Tongue (tissue), 2 donors: Measurements from ENCODE around the gene HGFAC. TPM values are rescaled to one million over a fixed set of nuclear protein-coding genes. Genes with fewer than 3 reads are reported as not detected.

Experiments
- DNase-seq: peaks from one replicate; pipeline ENCODE4 v3.0.0-alpha.2; 2015
- total RNA-seq: library from RNA; depleted of rRNA; stranded (reverse); fragments of >200 nt; gene quantifications from one replicate; pipeline ENCODE4 v1.2.3, GENCODE V29; 2014

Gene HGFAC
- total RNA-seq, 1 donor from 2014 or later = not detected

- DNase-seq = peak; percentile 82
These were observed 45.1 kb downstream of the HGFAC start for GRCh38 chr4:3486541-3487540.

- no peak for DNase-seq
These were observed 46.1 kb downstream of the HGFAC start for GRCh38 chr4:3487861-3488260.

GRCh38 chr4:3488820-3489219 is 47.1 kb downstream of the HGFAC start:
- no peak for DNase-seq

GRCh38 chr4:3489451-3489962 is 47.7 kb downstream of the HGFAC start:
- no peak for DNase-seq

- peak; percentile 20 for DNase-seq
These were observed 50.1 kb downstream of the HGFAC start for GRCh38 chr4:3491681-3492405.

- DNase-seq = peak; percentile 50
These were observed 51.3 kb downstream of the HGFAC start for GRCh38 chr4:3492741-3493719.

GRCh38 chr4:3493720-3494461 is 52.1 kb downstream of the HGFAC start:
- no peak for DNase-seq

GRCh38 chr4:3494462-3494871 is 52.7 kb downstream of the HGFAC start:
- DNase-seq = no peak

- DNase-seq = no peak
These were observed 53.6 kb downstream of the HGFAC start for GRCh38 chr4:3495204-3495975.

- DNase-seq = no peak
These were observed 54.3 kb downstream of the HGFAC start for GRCh38 chr4:3496021-3496420.

GRCh38 chr4:3497095-3497494 is 55.3 kb downstream of the HGFAC start:
- no peak for DNase-seq

- DNase-seq = no peak
These were observed 56.0 kb downstream of the HGFAC start for GRCh38 chr4:3497523-3498389.

- DNase-seq = no peak
These were observed 56.6 kb downstream of the HGFAC start for GRCh38 chr4:3498407-3498806.

Other genes with a start within 250 kb of the HGFAC start
- gene MSANTD1, start 192.8 kb upstream of the HGFAC start, total RNA-seq = 1.1 TPM
- 43.7 TPM for gene RGS12, start 148.9 kb upstream of the HGFAC start, total RNA-seq
- gene DOK7, start 21.3 kb downstream of the HGFAC start, total RNA-seq = 30.9 TPM
- gene LRPAP1, start 90.5 kb downstream of the HGFAC start, total RNA-seq = 117 TPM